Measurements from ENCODE around the gene FOXL2NB. TPM values are rescaled to one million over a fixed set of nuclear protein-coding genes. Genes with fewer than 3 reads are reported as not detected.

The FOXL2NB gene
- polyA plus RNA-seq, 1 donor from 2014 or later = not detected

- Histone ChIP-seq H3K9me3 (ENCODE audit: low read length) (no peaks in the 10 kb centered on the region), H3K4me2 (ENCODE audit: low read length) (no peak overlapping the region), H3K4me3 (ENCODE audit: low read length) (no peak overlapping the region), H3K36me3 (ENCODE audit: insufficient read depth, low read length) (no peaks in the 10 kb centered on the region), H3K79me2 (replicated peaks; ENCODE audit: insufficient read depth, low read length) (no peaks in the 10 kb centered on the region), H4K20me1 (ENCODE audit: insufficient read depth) (no peaks in the 10 kb centered on the region), H3K27ac (ENCODE audit: low read length) (no peak overlapping the region), H2AFZ (ENCODE audit: low read depth, low read length) (no peak overlapping the region), H3F3A (ENCODE audit: insufficient read depth, low read length, poor library complexity, severe bottlenecking) (no peaks in the 10 kb centered on the region), H3K9me2 (ENCODE audit: insufficient read depth, low read length) (no peaks in the 10 kb centered on the region), H3K9ac (ENCODE audit: low read length) (no peak overlapping the region), H3K27me3 (ENCODE audit: insufficient read depth, low read depth, low read length) (no peaks in the 10 kb centered on the region)
- TF ChIP-seq CTCF (IDR thresholded peaks at IDR 0.05; ENCODE audit: poor library complexity, severe bottlenecking) (no peak), REST (IDR thresholded peaks at IDR 0.05; ENCODE audit: borderline replicate concordance) (no peak), SMC3 (conservative IDR thresholded peaks at IDR 0.05; ENCODE audit: poor library complexity) (no peak), EP300 (conservative IDR thresholded peaks at IDR 0.05; ENCODE audit: poor library complexity, severe bottlenecking) (no peak), TAF1 (IDR thresholded peaks at IDR 0.05; ENCODE audit: low read depth) (no peak), POLR2AphosphoS5 (IDR thresholded peaks at IDR 0.05) (no peak), RAD21 (conservative IDR thresholded peaks at IDR 0.05) (no peak), MXI1 (conservative IDR thresholded peaks at IDR 0.05; ENCODE audit: poor library complexity, severe bottlenecking) (no peak), EZH2 (IDR thresholded peaks at IDR 0.05; ENCODE audit: borderline replicate concordance, insufficient read depth, low read length, poor library complexity, severe bottlenecking) (no peak)
These were observed 37.1 kb upstream of the FOXL2NB start for GRCh38 chr3:138909904-138910303.

GRCh38 chr3:138911621-138912020, 35.4 kb upstream of the FOXL2NB start:
- Histone ChIP-seq H3F3A (ENCODE audit: insufficient read depth, low read length, poor library complexity, severe bottlenecking) (no peaks in the 10 kb centered on the region), H3K9ac (ENCODE audit: low read length) (no peak overlapping the region), H3K4me3 (ENCODE audit: low read length) (no peak overlapping the region), H3K4me2 (ENCODE audit: low read length) (no peak overlapping the region), H3K79me2 (replicated peaks; ENCODE audit: insufficient read depth, low read length) (no peaks in the 10 kb centered on the region), H3K36me3 (ENCODE audit: insufficient read depth, low read length) (no peaks in the 10 kb centered on the region), H2AFZ (ENCODE audit: low read depth, low read length) (no peak overlapping the region), H3K27ac (ENCODE audit: low read length) (no peak overlapping the region), H4K20me1 (ENCODE audit: insufficient read depth) (no peaks in the 10 kb centered on the region), H3K9me2 (ENCODE audit: insufficient read depth, low read length) (no peaks in the 10 kb centered on the region), H3K9me3 (ENCODE audit: low read length) (no peaks in the 10 kb centered on the region), H3K27me3 (ENCODE audit: insufficient read depth, low read depth, low read length) (no peaks in the 10 kb centered on the region)
- TF ChIP-seq MXI1 (conservative IDR thresholded peaks at IDR 0.05; ENCODE audit: poor library complexity, severe bottlenecking) (no peak), CTCF (IDR thresholded peaks at IDR 0.05; ENCODE audit: poor library complexity, severe bottlenecking) (no peak), RAD21 (conservative IDR thresholded peaks at IDR 0.05) (no peak), EZH2 (IDR thresholded peaks at IDR 0.05; ENCODE audit: borderline replicate concordance, insufficient read depth, low read length, poor library complexity, severe bottlenecking) (no peak), SMC3 (conservative IDR thresholded peaks at IDR 0.05; ENCODE audit: poor library complexity) (no peak), EP300 (conservative IDR thresholded peaks at IDR 0.05; ENCODE audit: poor library complexity, severe bottlenecking) (no peak), TAF1 (IDR thresholded peaks at IDR 0.05; ENCODE audit: low read depth) (no peak), REST (IDR thresholded peaks at IDR 0.05; ENCODE audit: borderline replicate concordance) (no peak), POLR2AphosphoS5 (IDR thresholded peaks at IDR 0.05) (no peak)

Data from neural cell (in vitro differentiated cells).